ENCODE results near the gene CDKN2C.

CDKN2C gene

DNA sequence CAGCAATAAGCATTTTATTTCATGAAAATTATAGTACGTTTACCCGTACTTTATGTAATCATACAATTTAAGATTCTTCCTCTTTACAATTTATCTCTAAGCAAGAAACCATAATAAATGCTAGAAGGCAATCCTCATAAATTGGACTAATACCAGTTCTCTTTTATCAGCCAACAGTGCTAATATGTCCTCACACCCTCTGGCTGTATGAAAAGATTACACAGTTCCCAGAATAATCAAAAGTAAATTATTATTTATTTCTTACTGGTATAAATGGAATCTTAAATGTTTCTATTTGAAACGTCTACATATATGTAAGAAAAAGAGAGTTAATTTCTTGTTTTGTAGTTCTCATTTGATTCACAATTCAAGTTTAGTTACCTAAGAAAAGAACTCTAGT lies 3.1 kb upstream of the CDKN2C start:
- DNase-seq, result no peak

DNA sequence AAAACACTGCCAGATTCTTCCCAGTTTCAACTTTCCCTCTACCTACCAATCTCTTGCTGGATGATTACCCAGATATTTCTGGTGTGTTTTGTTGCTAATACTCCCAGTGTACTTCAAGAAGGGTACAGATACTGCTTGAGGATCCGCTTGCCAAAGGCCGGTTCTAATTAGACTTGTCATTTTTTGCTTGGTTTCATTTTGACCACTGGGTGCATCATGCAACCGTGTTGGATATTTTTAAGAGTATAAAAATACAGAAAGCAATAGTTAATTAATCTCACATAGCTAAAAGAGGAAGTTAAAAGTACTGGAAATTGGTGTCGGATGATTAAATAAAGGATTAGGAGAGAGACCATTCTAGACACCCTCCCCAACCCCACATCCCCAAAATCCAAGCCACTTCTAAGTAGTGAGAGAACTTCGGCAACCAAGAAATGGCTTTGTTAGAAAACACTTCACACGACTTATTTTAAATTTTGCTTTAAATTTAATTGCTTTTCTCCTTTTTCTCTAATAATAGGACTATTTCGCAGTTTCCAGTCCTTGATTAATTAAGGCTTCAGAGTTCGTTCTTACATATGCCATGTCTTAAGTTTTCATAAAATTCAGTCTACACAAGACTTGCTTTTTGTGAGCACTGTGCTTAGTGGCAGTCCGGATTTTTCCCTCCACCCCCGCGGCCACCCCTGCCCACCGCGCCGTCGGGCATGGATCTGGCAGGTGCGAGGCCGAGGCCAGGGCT lies 2.5 kb upstream of the CDKN2C start:
- no peak for DNase-seq

DNA sequence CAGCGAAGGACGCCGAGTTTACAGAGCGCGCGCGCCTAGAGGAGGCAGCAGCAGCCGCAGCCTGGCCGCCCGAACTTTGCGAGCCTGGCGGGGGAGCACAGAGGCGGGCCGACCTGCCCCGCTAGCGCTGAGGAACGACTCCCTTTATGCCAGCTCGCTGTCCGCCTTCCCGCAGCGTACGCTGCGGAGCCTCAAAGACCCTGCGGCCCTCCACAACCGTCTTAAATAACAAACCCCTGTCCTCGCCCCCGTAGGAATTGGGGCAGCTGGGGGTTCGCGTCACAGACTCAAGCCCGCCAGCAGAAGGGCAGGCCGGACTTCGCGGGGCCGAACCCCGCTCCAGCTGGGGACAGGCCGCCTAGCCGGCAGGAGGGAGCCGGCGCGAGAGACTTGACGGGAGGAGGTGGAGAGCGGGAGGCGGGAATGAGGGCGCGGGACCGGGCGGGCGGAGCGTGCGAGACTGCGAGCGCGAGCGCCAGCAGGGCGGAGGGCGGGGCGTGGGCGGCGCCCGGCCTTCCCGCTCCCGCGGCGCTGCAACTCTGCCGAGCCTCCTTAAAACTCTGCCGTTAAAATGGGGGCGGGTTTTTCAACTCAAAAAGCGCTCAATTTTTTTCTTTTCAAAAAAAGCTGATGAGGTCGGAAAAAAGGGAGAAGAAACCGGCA lies 1.8 kb upstream of the CDKN2C start:
- peak; percentile 87 for DNase-seq

DNA sequence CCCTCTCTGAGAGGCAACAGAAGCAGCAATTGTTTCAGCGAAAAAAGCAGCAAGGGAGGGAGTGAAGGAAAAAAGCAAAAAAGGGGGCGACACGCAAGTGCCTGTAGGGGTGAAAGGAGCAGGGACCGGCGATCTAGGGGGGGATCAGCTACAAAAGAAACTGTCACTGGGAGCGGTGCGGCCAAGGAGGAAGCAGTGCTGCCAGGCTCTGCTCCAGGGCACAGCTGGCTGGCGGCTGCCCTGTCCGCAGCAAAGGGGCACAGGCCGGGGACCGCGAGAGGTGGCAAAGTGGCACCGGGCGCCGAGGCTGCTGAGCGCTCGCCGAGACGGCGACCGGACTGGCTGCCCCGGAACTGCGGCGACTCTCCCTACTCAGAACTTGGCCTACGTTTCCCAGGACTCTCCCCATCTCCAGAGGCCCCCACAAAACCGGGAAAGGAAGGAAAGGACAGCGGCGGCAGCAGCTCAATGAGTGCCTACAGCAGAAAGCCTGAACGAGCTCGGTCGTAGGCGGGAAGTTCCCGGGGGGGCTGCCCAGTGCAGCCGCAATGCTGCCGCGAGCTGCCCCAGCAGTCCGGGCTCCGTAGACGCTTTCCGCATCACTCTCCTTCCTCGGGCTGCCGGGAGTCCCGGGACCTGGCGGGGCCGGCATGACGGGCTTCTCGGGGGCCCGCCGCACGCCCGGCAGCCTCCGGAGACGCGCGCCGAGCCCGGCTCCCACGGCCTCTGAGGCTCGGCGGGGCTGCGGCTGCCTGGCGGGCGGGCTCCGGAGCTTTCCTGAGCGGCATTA lies 1.0 kb upstream of the CDKN2C start:
- DNase-seq, result no peak

DNA sequence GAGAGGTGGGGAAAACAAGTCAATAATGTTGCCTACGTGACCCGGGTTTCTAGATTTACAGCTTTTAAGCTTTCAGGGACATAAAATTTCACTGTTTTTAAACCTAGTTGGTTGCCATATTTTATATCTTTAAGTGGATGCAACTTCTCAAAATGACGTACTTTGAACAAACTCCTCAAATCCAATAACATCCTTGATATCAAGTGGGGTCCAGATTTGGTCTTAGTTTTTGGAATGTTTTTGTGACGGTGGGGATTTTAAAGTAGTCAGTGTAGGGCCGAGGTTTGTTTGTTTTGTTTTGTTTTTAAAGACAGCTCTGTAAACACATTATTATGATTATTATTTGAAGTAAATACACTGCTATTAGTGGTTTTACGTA lies 453 bp downstream of the CDKN2C start:
- DNase-seq, result no peak

DNA sequence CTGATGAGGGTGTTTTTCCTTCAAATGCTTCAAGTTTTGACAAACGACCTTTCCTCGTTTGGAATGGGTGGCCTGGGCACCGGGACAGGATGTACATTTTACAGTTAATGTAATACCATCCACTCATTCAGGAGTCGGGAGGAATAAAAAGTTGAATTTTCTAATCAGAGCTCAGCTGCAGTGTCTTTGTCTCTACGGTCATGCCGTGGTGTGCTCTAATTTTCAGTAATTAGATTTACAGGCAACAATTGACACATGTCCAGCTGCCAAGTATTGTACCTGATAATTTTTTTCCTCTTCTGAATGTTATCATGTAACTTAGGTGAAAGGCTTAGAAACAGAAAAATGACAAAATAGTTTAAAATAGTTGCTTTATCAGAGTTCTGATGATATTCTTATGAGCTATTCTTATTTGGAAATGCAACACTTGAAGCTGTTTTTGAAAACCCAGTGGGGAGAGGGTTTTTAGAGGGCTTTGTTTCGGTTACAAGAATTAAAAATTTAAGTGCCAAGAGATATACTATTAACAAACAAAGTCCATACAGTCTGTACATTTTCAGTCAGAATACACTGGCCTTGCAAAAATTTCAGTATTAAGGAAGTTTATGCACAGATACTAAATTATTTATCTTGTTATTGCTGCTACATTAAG lies 1.0 kb downstream of the CDKN2C start:
- DNase-seq, result no peak

DNA sequence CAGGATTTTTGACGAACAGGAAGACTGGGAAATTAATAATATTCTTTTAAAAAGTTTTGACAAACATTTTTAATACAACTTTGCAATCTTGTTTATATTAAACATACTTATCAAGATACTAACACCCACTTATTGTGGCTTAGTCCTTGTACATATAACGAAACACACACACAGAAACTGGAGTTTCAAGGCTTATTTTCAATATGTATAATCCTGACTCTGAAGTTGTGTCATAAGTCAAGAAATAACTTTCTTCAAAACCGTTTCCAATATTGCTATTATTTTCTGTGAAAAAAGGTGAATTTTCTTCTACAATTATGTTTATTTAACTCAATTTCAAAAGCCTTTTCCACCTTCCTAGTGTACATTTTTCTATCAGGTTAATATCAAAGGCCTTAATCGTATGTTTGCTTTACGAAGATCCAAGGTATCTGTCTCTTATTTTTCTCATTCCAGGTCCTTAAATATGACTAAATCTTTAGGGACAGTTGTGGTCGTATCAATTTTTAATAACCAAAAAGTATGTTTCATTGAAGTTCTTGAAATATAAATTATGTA lies 1.8 kb downstream of the CDKN2C start:
- no peak for DNase-seq

DNA sequence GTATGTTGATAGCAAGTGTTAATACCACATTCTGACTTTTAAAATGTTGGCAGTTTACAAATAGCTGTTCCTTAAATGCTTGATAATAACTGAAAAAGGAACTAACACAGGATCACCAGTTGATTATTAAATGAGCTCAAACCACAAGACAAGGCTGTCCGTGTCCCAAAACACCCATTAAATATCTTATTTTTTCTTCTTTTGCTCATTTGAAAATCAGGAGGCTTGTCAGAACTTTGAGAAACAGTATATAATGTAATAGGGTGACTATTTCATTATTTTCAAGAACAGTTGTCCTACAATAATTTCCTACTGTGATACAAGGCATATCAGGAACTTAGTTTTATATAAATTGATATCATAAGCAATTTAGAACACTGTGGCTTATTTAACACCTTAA lies 2.7 kb downstream of the CDKN2C start:
- DNase-seq, result no peak

DNA sequence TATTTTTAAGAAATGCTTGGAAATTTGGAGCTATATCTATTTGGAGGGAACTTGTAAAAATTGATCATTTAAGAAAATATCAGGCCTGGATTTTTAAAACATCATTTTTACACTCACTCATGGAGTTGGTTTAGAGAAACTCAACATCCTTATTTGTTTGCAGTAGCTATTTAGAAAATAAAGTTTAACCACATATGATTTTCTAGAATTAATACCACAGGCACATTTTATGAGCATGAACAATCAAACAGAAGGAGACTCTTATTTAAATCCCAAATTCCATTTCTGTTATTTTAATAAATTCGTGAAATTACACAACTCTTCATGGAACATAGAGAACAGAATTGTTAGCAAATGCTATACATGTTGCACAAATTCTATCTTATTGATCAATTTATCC lies 3.2 kb downstream of the CDKN2C start:
- DNase-seq, result no peak

DNA sequence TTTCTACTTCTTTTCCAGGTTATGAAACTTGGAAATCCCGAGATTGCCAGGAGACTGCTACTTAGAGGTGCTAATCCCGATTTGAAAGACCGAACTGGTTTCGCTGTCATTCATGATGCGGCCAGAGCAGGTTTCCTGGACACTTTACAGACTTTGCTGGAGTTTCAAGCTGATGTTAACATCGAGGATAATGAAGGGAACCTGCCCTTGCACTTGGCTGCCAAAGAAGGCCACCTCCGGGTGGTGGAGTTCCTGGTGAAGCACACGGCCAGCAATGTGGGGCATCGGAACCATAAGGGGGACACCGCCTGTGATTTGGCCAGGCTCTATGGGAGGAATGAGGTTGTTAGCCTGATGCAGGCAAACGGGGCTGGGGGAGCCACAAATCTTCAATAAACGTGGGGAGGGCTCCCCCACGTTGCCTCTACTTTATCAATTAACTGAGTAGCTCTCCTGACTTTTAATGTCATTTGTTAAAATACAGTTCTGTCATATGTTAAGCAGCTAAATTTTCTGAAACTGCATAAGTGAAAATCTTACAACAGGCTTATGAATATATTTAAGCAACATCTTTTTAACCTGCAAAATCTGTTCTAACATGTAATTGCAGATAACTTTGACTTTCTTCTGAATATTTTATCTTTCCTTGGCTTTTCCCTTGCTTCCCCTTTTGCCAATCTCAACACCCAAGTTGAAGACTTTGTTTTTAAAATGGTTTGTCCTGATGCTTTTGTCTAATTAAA lies 4.0 kb downstream of the CDKN2C start:
- no peak for DNase-seq

DNA sequence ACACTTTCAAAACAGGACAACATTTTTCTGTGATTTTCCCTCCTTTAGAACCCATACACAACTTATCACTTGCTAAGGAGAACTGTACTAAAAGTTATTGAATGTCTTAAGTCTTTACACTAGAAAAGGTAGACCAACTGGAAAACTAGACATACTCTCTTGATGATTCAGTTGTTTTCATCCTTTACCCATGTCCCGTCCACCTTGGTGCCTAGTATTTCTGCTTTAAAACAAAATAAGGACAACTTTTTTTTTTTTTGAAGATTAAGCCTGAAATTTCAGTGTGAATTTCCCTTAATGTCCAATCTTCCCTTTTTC lies 4.5 kb downstream of the CDKN2C start:
- DNase-seq, result no peak

DNA sequence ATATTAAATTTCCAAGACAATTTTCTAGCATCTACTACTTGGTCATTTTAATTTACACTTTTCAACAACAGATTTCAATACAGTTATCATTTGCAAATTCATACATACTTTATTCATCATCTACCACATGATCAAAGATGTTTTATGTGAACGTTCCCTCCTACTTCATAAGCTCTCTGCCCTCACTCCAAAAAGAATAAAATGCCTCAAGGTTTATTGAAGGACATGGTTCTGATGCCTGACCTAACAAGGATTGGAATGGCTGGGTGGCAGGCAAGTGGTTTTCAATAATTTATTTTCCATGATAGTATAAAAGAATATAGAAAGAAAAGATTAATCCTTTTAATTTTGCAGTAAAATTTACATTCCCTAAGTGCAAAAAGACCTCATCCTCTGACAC lies 5.4 kb downstream of the CDKN2C start:
- DNase-seq, result no peak

DNA sequence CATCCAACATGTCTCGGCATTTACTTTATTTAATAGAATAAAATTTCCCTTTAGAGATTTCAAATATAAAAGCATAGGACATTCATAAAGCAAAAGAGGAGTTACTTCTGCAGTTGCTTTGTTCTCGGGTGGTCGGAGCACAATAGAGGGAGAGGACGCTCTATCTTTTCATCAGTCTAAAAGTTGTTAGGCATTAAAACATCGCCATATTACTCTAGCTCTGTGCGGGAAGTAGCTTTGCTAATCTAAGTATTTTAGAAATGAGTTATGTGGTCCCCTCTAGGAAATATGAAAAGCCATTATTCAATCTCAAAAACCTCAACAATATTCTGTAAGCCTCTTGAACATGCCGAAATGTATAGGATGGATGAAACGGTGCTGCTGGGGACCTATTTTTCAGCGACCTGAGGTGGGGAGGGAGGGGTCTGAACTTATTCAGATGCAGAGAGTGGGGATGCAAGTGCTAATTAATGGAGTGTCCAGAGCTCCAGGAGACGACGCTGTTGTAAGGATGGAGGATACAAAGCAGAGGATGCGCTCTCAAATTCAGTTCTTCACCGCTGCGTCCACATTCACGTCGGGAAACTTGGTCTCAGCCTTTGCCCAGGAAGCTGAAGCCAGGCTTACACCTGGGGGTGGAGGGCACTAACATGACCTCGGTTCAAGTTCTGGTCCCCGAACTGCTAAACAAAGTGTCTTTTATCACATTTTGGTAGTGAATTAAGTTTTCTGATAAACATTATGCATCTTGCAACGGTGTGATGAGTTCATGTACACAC lies 6.3 kb downstream of the CDKN2C start:
- DNase-seq, result no peak

DNA sequence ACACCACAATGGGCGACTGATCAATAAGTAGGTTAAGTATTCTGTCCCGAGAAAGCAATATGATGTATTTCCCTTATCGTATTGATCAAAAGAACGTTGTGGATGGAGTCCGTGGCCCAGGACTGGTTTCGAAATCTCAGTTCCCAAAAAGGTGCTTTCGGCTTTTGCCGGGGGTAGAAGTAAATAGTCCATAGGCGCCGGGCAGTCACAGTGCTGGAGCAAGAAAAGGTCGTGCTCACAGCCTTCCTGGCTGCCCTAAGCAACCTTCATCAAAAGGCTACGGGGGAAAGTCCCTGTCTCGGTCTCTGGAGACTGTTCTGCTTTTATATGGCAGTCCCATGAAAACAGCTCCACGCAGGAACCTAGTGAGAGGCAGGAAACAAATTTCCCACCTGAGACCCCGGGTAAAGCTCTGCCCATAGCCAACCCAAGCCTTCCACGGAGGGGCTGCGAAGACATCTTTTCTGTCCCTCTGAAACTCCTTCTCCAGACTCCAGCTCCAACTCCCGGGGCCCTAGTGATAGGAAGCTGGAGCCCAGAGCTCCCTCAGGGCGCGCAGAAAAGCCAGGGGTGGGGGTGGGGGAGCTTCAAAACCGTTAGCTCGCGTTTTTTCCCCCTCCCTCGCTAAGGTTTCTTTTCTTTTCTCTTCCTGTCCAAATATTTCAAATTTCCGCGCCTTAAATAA lies 7.0 kb downstream of the CDKN2C start:
- DNase-seq, result no peak

DNA sequence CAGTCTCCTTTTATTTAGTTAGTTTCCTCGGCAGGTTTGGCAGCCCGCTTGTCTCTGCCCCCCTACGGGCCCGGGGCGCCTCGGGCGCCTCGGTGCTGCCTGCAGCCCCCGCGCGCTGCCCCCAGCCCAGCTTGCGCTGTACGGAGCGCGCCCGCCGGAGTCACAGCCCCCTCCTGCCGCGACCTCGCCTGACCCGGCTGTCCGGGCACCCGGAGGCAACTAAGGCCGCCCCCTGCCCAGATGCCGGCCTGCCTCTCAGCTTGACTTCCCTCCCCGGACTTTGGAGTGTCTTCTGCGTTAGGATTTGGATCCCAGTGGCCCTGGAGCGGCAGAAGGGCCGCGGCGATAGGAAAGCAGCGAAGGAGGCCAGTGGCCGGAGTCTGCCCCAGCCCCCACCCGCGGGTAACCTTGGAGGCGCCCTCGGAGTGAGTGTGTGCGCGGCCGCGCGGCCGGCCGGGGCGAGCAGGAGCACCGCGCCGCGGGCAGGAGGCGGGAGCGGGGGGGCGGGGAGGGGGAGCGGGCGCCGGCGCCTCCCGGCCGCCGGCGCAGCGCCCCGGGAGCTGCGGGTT lies 7.6 kb downstream of the CDKN2C start:
- DNase-seq, result no peak

DNA sequence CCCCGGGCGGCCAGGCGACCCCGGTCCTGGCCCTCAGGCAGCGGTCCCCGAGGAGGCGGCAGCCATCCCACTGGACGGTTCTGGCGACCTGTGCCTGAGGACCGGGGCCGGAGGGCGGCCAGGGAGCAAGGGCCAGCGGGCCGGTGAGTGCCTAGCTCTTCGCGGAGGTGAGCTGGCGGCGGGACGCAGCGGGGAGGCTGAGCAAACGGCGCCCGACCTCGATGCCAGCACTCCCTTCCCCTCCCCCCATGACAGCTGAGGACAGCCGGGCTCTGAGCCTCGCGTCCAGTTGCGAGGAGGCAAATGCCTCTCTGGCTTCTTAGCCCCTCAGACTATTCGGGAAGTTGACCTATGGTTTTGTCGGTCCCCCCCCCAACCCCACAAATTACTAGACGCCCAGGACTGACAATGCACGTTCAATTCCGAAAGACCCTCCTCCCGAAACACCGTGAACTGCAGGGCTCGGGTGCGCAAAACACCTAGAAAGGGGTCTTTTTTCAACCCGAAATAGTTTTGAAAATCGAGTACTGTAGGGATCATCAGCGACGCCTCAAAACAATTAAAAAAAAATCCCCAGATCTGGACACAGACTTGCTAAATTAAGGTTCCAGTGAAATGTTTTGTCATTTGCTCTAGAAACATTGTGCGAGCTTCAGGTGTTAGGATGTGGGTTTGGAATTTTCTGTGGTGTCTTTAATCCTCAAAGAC lies 8.3 kb downstream of the CDKN2C start:
- peak; percentile 29 for DNase-seq

DNA sequence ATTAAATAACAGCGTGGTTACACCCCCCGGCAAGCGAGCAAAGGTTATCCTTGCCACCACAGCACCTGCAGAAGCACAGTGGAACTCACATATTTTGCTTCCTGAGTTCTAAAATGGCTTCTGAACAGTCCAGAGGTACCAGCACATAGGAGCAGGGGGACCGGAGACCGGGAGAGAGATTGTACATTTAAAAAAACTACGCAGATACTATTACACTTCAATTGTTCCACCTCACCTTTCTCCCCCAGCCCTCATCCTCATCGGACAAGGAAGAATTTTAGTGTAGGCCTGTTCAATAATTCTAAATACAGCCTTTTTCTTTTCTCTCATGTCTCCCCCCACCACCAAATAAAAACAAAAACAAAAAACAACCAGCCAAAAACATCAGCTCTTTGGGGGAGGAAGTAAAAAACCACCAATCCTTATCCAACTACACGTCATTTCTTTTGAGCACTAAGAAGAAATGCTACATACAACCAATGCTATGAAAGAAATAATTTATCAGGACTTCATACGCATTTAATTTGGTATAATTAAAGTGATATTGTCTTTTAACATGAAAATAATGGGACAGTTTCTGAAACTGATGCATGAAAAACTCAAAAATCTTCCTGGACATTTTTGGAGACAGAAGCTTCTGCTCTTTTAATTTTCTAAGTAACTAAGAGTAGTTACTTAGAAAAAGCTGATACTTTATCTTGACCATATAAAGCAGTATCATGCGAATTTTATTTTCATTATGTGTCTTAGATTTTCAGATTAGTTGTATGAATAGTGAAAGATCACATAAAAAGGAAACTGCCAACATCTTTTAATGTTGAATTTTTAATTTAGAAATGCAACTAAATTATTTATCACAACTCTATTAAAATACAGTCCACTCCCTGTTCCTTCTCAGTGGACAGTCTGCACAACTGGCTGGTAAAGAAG lies 9.1 kb downstream of the CDKN2C start:
- DNase-seq, result no peak

DNA sequence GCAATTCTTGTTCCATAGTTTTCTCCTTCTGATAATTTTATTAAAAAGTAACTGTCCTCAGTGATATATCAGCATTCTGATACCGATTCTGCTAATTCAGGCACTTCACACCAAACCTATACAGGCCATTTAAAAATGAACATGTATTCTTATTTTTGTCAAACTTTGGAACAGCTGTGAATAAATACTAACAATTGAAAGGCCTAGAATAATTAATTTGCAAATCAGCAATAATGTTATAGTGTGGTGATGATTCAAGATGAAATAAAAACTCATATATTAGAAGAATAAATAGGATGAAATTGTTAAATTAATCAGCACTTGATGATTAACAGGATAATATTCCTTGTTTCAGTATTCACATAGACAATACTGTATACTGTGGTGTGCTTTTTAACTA lies 9.9 kb downstream of the CDKN2C start:
- DNase-seq, result no peak

DNA sequence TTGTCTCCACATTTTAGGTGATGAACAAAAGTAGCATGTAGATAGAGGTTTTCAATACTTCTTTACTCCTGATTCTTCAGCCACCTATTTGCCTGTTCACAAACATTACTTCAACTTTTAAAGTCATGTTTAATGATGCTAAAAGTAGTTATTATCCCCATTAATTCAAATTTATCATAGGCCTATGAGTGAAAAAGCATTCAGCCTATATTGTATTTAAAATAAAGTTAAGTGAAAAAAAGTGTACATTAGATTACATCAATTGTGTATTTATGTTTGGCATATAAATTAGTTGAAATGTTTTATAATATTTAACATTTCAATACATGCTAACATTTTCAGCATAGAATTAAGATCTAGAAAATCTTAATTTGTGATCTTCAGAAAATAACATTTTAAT lies 10.5 kb downstream of the CDKN2C start:
- DNase-seq, result no peak
